ENCODE data around the gene CEP112.
"Not testable (repeated sequence)": the region's sequence is repeated elsewhere in the genome, so short reads cannot be mapped to it uniquely, and the experiment has no call there.

The CEP112 gene

GRCh38 chr17:65823713-65824112 is 368.2 kb downstream of the CEP112 start:
- DNase-seq (ENCODE audit: low spot score): no peak

GRCh38 chr17:65820811-65821210 is 371.1 kb downstream of the CEP112 start:
- no peak for DNase-seq (ENCODE audit: low spot score)

GRCh38 chr17:65820306-65820705 is 371.6 kb downstream of the CEP112 start:
- no peak for DNase-seq (ENCODE audit: low spot score)

- no peak for DNase-seq (ENCODE audit: low spot score)
These were observed 372.1 kb downstream of the CEP112 start for GRCh38 chr17:65819810-65820209.

GRCh38 chr17:65817951-65818350 is 374.0 kb downstream of the CEP112 start:
- no peak for DNase-seq (ENCODE audit: low spot score)

- DNase-seq (ENCODE audit: low spot score): no peak
These were observed 377.5 kb downstream of the CEP112 start for GRCh38 chr17:65814418-65814817.

- DNase-seq (ENCODE audit: low spot score): no peak
These were observed 378.6 kb downstream of the CEP112 start for GRCh38 chr17:65813306-65813705.

GRCh38 chr17:65811043-65811442 is 380.9 kb downstream of the CEP112 start:
- DNase-seq (ENCODE audit: low spot score): no peak

- no peak for DNase-seq (ENCODE audit: low spot score)
These were observed 382.6 kb downstream of the CEP112 start for GRCh38 chr17:65809366-65809765.

- DNase-seq (ENCODE audit: low spot score): not testable (repeated sequence)
These were observed 383.4 kb downstream of the CEP112 start for GRCh38 chr17:65808566-65808965.

- no peak for DNase-seq (ENCODE audit: low spot score)
These were observed 384.6 kb downstream of the CEP112 start for GRCh38 chr17:65807361-65807760.

GRCh38 chr17:65801513-65801912 is 390.4 kb downstream of the CEP112 start:
- DNase-seq (ENCODE audit: low spot score): no peak

GRCh38 chr17:65800655-65801054 is 391.3 kb downstream of the CEP112 start:
- no peak for DNase-seq (ENCODE audit: low spot score)

- DNase-seq (ENCODE audit: low spot score): no peak
These were observed 392.1 kb downstream of the CEP112 start for GRCh38 chr17:65799869-65800268.

- DNase-seq (ENCODE audit: low spot score): no peak
These were observed 392.5 kb downstream of the CEP112 start for GRCh38 chr17:65799454-65799853.

- DNase-seq (ENCODE audit: low spot score): no peak
These were observed 394.1 kb downstream of the CEP112 start for GRCh38 chr17:65797809-65798208.

- DNase-seq (ENCODE audit: low spot score): no peak
These were observed 394.8 kb downstream of the CEP112 start for GRCh38 chr17:65797101-65797500.

- no peak for DNase-seq (ENCODE audit: low spot score)
These were observed 397.4 kb downstream of the CEP112 start for GRCh38 chr17:65794572-65794971.

- no peak for DNase-seq (ENCODE audit: low spot score)
These were observed 401.7 kb downstream of the CEP112 start for GRCh38 chr17:65790241-65790640.

GRCh38 chr17:65787503-65787902 is 404.4 kb downstream of the CEP112 start:
- DNase-seq (ENCODE audit: low spot score): no peak

- no peak for DNase-seq (ENCODE audit: low spot score)
These were observed 405.5 kb downstream of the CEP112 start for GRCh38 chr17:65786479-65786878.

GRCh38 chr17:65785109-65785508 is 406.8 kb downstream of the CEP112 start:
- no peak for DNase-seq (ENCODE audit: low spot score)

- no peak for DNase-seq (ENCODE audit: low spot score)
These were observed 408.0 kb downstream of the CEP112 start for GRCh38 chr17:65783845-65784334.

- DNase-seq (ENCODE audit: low spot score): not testable (repeated sequence)
These were observed 409.7 kb downstream of the CEP112 start for GRCh38 chr17:65782104-65782706.

Measured in ecto neural progenitor cell (in vitro differentiated cells).